ENCODE measurements around the gene RNPC3. TPM values are rescaled to one million over a fixed set of nuclear protein-coding genes. Genes with fewer than 3 reads are reported as not detected.

The RNPC3 gene
- total and polyA plus RNA-seq, 9 of the 15 experiments (the other 6 are each of a cell fraction or from before 2014, with no cell fraction given): 5.4 to 31.4 (median 17.1) TPM

GRCh38 chr1:103584537-103584936 lies 59.0 kb downstream of the RNPC3 start:
- Histone ChIP-seq H3K4me2 (ENCODE audit: insufficient read depth, low read length) (no peak overlapping the region), H3K79me2 (ENCODE audit: control insufficient read depth, insufficient read depth, low read length) (no peaks in the 10 kb centered on the region), H3K4me1 (replicated peaks in 1 of 2; ENCODE audit: control insufficient read depth in 2 of 2, insufficient read depth in 2 of 2, low read length in 2 of 2) (no peaks in the 10 kb centered on the region), H3K4me3 (no peak overlapping the region), H3K36me3 (ENCODE audit: control insufficient read depth, insufficient read depth, low read length) (no peaks in the 10 kb centered on the region), H3K9me3 (replicated peaks; ENCODE audit: control insufficient read depth, insufficient read depth, low read depth, low read length) (no peaks in the 10 kb centered on the region), H3K9ac (ENCODE audit: insufficient read depth in 1 of 2, low read depth in 2 of 2, low read length in 2 of 2) (no peak overlapping the region), H2AFZ (ENCODE audit: low read depth, low read length) (no peak overlapping the region), H3K9me1 (ENCODE audit: control insufficient read depth, insufficient read depth, low read length) (no peaks in the 10 kb centered on the region), H4K20me1 (replicated peaks; ENCODE audit: control insufficient read depth, insufficient read depth, low read length) (no peaks in the 10 kb centered on the region), H3K27me3 (ENCODE audit: control insufficient read depth in 2 of 2, insufficient read depth in 2 of 2, low read length in 2 of 2) (no peaks in the 10 kb centered on the region), H3K27ac (ENCODE audit: extremely low read depth, low read depth, low read length) (no peak overlapping the region)
- 0% methylated on average over 2 of the region's 2 CpGs for whole genome bisulfite sequencing (ENCODE audit: insufficient coverage, low coverage, missing lambda C conversion rate)
- ATAC-seq (no peak), DNase-seq (ENCODE audit: extremely low read depth in 1 of 4, low spot score in 3 of 4) (no peak), FAIRE-seq (no peak)
- ChIA-PET CTCF (ENCODE audit: low intra/inter-chr PET ratio) (no interaction called here), POLR2A (no interaction called here)
- in situ Hi-C loops (cut with MboI) (no loop called here), intact Hi-C loops (cut with micrococcal nuclease) (no loop called here)
- BruUV-seq (replicated peaks): no TSS peak
- no peak for TF ChIP-seq ZBTB49 (CRISPR knock-in tag; IDR thresholded peaks at IDR 0.05; ENCODE audit: borderline replicate concordance)
- no peak for TF ChIP-seq RBM15 (IDR thresholded peaks at IDR 0.05; ENCODE audit: insufficient read depth, low read length)
- TF ChIP-seq ZBTB17 (CRISPR knock-in tag; IDR thresholded peaks at IDR 0.05): no peak
- TF ChIP-seq TRIM28 (IDR thresholded peaks at IDR 0.05): no peak
- no peak for TF ChIP-seq MXI1 (IDR thresholded peaks at IDR 0.05; ENCODE audit: low read depth, low read length)
- TF ChIP-seq ZBTB40 (IDR thresholded peaks at IDR 0.05): no peak
- no peak for TF ChIP-seq ZBTB40 (CRISPR knock-in tag; IDR thresholded peaks at IDR 0.05)
- TF ChIP-seq PTBP1 (IDR thresholded peaks at IDR 0.05; ENCODE audit: low read depth, low read length): no peak
- TF ChIP-seq SRF (CRISPR knock-in tag; IDR thresholded peaks at IDR 0.05): no peak
- no peak for TF ChIP-seq ZFP30 (CRISPR knock-in tag; IDR thresholded peaks at IDR 0.05; ENCODE audit: borderline replicate concordance)
- TF ChIP-seq MECOM (CRISPR knock-in tag; IDR thresholded peaks at IDR 0.05): no peak
- no peak for TF ChIP-seq CC2D1A (IDR thresholded peaks at IDR 0.05)
